ENCODE data around the gene RBBP8. TPM values are rescaled to one million over a fixed set of nuclear protein-coding genes. Genes with fewer than 3 reads are reported as not detected.
A peak's percentile ranks its signal among the peaks of the same experiment; 100 is the strongest.
"Not testable (repeated sequence)": the region's sequence is repeated elsewhere in the genome, so short reads cannot be mapped to it uniquely, and the experiment has no call there.

Gene RBBP8
- total RNA-seq (2014; rRNA removed; shearing (Covaris generic)) = 38.6 and 59.9 TPM in 2 replicates

DNA sequence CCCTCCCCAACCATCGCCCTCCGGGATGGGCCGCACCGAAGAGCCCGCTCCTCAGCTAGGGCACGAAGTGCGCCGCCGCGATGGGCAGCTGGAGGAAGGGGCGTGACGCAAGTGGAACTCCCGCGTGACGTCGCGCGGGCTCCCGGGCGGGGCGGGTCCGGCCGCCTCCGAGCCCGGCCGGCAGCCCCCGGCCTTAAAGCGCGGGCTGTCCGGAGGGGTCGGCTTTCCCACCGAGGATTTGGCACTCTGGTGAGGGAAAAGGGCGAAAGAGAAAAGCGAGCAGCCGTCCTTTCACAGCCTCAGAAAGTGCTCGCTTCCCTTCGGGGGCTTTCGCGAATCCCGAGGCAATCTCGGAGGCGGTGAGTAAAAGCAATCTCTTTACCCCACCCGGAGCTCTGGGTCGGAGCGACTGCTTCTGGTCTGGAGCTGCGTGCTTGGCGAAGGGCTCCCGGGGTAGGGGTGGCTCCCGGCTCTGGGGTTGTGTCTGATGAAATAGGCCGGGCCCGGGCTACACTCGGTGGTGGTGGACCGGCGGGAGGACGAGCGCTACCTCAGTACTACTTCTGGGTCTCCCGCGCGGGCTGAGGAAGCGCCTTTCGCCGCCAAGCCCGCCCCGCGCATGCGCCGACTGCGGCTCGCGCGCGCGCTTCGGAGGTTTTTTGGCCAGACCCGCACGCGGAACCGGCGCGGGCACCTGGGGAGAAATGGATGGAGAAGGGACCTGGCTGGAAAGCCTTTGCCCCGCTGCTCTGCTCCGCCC is at the start of gene RBBP8:
Gene RBBP8 (plus strand): TSS at position 123 of the 760 bp plus-strand sequence. CDS start 3,524 bp downstream, outside the sequence.
- DNase-seq (ENCODE audit: low spot score) = peak; percentile 66

DNA sequence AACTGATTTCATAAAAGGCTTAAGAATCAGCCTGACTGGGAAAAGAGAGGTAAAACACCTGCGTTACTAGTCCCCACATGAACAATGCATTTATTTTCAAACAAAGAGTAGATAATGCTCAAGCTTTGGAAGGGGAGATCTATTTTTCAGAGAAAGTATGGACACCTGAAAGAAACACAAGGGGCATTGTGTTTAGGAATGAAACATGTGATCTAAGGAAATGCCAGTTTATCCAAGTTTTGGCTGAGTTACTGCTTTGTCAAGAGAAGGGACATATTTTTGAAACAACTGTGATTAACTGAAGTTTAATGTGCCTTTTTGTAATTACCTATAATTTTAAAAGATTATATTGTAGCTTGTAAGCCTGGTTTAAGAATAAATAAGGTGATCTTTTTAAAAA is 49.3 kb upstream of the RBBP8 start:
- no peak for DNase-seq (ENCODE audit: low spot score)

DNA sequence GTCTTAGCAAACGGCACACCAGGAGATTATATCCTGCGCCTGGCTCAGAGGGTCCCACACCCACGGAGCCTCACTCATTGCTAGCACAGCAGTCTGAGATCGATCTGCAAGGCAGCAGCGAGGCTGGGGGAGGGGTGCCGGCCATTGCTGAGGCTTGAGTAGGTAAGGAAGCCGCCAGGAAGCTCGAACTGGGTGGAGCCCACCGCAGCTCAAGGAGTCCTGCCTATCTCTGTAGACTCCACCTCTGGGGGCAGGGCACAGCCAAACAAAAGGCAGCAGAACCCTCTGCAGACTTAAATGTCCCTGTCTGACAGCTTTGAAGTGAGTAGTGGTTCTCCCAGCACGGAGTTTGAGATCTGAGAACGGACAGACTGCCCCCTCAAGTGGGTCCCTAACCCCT is 47.4 kb upstream of the RBBP8 start:
- not testable (repeated sequence) for DNase-seq (ENCODE audit: low spot score)

DNA sequence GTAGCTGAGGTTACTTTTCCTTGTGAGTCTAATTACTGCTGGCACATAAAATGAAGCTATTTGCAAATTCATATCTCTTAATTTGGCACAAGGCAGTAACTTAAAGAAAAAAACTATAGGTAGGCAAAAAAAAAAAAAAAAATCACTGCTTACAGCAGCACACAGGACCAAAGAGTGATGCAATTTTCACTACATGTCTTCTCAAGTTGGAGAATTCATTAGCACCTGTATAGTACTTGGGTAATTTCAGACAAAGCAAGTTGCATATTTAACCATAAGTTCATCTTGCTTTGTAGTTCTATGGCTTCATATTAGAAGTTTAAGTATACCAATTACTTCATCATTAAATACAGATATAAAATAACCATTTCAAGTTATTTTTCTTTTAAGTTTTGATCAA is 33.7 kb upstream of the RBBP8 start:
- no peak for DNase-seq (ENCODE audit: low spot score)

DNA sequence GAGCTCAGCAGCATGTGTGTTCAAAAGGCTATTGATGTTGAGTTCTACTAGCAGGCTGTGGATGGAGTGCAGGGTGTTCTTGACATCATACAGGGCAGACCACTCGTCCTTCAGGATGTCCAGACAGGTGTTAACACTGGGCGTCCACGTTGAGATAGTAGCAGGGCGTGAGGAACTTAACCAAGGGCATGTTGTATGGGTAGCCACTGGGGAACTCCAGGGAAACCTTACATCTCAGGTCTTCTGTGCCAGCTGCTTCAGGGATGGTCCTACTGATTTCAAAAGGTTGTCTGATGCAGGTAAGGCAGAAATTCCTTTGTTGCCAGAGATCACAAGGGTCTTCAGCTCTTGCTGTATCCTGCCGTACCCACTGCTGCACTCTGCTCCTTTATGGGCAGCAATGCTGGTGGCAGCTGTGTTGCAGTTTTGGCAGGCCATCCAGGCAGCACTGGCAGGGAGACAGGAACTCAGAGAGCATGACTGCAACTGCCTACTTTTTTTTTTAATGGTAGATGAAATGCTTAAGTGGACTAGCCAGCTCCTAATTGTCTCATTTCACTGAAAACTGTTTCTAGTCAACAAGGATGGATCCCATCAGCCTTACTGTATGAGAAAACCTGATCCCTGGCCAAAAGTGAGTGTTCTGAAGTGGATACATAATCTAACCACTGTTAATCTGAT is 32.4 kb upstream of the RBBP8 start:
- no peak for DNase-seq (ENCODE audit: low spot score)

DNA sequence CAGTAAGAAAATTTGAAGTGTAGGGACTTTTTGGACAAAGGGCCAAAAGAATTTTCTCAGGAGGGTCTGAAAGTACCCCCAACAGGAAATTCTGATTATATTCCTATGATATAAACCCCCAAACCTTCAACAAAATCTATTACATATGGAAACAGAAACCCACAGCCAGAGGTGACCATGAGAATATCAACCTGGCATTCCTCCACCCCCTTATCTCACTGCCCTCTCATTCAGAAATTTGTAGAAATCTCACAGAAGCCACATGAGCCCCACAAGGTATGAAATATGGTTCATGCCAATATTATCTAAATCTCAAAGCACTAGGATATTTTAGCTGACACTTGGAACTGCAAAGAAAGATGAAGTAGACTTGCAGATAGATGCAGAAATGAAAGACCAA is 31.0 kb upstream of the RBBP8 start:
- no peak for DNase-seq (ENCODE audit: low spot score)

DNA sequence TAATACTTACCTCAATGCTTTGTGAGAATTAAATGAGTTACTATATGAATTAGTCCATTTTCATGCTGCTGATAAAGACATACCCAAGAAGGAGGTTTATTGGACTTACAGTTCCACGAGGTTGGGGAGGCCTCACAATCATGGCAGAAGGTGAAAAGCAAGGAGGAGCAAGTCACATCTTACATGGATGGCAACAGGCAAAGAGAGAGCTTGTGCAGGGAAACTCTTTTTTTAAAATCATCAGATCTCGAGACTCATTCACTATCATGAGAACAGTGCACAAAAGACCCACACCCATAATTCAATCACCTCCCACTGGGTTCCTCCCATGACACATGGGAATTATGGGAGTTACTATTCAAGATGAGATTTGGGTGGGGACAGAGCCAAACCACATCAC is 29.9 kb upstream of the RBBP8 start:
- not testable (repeated sequence) for DNase-seq (ENCODE audit: low spot score)

DNA sequence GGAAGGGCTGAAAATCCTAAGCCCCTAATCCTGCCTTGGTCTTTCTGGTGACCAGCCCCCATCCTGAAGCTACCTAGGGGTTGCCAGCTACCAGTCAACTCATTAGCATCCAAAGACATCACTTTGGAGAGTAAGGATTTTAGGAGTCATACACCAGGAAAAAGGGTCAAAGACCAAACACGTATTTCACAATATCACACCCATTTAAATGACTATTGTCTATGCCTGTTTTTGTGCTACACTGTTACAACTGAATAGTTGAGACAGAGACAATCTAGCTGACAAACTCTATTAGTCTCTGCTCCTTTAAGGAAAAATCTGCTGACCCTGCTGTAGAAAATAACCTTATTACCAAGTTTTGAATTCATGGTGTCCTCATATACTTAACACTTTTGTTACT is 21.0 kb upstream of the RBBP8 start:
- DNase-seq (ENCODE audit: low spot score) = no peak

DNA sequence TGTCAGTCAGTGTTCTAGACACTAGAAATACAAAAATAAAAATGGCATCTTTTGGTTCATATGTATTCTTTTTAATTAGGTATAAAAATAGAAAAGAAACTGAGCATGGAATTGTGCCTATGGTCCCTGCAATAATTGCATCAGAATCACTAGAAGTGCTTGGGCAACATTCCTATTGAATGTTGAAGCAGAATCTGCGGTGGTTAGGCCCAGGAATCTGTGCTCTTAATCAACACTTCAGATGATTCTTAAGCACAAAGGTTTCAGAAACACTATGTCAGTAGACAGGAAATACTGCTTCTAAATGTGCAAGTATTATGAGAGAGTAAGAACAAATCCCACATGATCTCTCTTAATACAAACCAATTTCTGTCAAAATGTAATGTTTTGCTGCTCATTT is 20.3 kb upstream of the RBBP8 start:
- no peak for DNase-seq (ENCODE audit: low spot score)

DNA sequence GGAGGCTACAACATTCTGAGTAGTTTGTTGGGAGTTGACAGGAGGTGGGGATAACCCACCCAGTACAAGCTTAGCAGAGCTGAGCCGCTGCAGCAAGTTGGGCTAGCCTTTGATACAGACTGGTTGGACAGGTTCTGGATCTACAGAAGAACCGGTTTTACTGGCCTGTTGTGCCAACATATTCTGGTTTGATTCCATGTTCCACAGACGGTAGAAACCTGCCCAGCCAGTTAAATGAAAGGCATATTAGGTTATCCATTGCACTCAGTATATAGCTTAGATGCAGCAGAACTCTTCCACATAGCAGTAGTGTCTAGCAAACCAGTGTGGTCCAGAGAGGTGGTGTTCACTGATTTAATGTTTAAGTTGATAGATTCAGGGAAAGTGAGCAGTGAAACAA is 19.3 kb upstream of the RBBP8 start:
- no peak for DNase-seq (ENCODE audit: low spot score)

DNA sequence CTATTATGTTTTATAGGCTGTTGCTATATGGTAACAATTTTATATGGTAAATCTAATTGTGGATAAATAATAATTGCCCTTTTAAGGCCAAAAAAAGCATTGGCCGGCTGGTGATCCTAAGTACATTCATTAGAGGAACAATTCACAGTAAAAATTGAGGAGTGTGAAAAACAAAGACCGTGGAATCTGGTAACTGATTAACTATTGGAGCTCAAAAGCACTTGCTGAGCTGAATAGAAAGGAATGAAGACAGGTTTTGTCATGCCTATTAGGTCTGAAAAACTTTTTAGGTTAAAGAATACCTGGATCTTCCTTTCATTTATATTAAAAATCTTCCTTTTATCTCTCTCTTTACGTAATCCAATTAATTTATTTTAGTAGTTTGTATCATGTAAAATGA is 18.5 kb upstream of the RBBP8 start:
- DNase-seq (ENCODE audit: low spot score) = no peak

DNA sequence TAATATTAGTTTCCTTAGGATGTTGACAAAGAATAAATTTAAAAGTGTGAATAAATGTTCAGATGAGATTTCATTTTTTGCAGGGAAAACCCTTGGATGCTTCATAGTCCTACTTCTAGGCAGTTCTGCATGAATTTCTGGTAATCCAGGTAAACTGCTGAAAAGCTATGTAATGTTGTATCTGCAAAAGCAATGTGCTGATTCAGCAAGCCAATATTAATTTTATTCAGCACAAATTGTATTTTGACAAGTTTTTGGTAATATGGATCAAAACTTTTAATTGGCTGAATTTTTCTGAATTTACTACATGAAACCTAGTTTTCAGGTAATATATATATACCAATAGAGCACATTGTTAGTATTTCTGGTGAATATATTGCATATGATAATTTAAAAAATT is 17.8 kb upstream of the RBBP8 start:
- DNase-seq (ENCODE audit: low spot score) = no peak

DNA sequence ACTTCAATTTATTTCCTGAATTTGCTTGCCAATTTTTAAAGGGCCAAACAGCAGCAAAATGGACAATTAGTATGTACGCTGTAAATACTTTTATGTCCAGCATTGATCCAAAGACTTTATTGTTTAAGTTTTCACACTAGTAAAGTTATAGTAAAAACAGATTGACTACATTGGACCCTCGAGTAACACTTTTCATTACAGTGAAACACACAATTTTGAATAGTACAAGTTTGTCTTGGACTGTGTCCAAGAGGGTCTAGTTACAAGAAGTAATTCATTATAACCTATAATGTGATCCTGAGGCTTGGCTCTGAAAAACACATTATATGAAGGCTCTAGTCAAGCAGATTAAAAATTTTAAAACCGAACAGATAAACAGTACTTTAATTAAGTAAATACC is 11.4 kb upstream of the RBBP8 start:
- no peak for DNase-seq (ENCODE audit: low spot score)

DNA sequence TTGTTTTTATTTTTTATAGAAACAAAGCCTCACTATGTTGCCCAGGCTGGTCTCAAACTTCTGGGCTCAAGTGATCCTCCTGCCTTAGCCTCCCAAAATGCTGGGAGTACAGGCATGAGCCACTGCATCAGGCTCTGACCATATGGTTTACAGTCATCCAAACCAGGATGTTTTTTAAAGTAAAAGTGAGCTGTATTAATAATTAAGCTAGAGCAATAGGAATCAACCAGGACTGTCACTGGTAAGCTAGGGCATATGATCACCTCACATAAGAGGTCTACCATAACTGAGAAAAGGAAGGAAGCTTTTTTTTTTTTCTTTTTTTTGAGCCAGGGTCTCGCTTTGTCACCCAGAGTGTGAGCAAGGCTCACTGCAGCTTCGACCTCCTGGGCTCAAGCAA is 8.5 kb upstream of the RBBP8 start:
- no peak for DNase-seq (ENCODE audit: low spot score)

DNA sequence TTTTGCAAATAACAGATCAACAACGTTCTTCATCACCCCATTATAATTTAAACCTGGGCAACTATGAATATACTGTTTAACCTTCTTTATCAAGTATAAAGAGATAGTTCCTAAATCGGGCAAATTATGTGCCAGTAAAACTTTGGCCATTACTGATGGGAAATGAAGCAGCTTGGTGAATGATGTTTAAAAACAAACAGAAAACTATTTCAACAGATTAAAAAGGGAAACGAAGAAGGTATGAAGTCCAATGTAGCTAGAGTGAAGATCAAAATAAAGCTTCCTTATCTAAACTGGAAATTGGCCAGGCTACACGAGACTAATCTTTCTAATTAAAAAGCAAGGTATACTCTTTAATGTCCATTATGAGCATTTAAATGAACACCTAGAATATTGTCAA is 6.7 kb upstream of the RBBP8 start:
- DNase-seq (ENCODE audit: low spot score) = no peak

DNA sequence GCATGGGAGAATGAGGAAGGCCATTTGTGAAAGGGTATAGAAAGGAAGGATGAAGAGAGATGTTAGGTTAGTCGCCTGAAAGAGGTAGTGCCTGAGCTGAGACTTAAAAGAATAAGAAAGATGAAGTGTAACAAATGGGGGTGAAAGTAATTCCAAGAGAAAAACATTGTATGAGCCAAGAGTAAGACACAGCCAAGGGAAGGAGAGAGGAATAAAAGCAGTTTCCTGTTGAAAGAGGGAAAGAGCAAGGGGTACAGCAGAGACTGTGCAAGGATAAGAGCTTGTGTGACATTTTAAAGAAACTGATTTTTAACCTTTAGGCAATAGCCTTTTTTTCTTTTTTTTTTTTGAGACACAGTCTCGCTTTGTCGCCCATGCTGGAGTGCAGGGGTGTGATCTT is 4.8 kb upstream of the RBBP8 start:
- no peak for DNase-seq (ENCODE audit: low spot score)

DNA sequence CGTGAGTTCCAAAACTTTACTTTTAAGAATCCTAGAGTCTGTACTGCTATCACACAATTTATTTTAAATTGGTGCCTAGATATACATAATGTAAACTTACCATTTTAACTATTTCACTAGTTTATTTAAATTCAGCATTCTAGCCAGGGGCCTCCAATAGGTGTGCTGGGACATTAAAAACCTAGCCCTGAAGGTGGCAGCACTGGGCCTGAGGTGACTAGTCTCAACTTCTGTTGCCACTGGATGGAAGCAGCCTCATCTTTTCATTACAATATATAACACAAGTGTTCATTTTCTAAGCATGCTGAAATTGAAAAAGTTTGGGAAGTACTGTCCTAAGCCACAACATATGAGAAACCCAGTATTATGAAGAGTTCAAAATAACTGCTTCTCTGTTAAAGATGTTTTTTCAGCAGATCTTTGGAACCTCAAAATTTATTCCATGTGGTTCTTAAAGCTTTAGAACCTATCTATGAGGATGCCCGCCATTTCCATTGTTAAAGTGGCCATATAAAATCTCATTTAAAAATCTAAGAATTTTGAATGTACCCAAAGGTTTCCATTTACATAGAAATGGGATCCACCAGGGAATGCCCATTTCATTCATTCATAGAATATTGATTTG is 2.9 kb upstream of the RBBP8 start:
- DNase-seq (ENCODE audit: low spot score) = peak; percentile 60

DNA sequence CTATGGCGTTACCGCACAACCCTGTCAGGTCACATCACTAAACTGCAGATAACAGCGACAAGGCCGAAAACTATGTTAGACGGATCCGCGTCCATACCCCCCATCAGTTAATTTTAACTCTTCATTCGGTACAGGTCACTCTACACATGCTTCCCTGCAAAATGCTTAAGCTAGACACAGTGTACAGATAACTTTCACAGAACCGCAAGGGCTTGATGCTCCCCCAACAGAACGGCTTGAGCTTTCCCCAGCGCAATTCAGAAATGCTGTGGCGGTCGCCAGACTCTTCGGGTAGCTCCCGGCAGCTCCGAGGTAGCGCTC is 283 bp upstream of the RBBP8 start:
- peak; percentile 6 for DNase-seq (ENCODE audit: low spot score)

DNA sequence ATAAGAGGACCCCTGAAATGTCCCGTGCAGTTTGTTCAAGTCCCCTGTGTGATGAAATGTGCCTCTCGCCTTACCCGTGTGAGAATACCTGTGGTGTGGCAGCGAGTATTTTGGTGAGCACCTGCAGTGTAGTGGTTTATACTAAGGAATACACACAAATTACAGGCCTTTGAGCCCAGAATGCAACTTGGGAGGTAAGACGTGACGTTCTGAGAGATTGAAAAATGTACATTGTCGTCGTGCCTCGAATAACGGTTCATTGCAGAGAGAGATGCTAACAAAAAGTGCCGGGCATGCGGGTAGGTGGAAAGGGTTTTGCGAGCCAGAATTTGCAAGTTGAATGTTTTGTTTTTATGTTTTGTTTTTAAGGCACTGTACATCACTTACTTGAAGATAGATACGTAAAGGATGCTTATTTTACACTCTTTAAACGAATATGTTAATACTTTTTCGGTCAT is 867 bp downstream of the RBBP8 start:
- no peak for DNase-seq (ENCODE audit: low spot score)

DNA sequence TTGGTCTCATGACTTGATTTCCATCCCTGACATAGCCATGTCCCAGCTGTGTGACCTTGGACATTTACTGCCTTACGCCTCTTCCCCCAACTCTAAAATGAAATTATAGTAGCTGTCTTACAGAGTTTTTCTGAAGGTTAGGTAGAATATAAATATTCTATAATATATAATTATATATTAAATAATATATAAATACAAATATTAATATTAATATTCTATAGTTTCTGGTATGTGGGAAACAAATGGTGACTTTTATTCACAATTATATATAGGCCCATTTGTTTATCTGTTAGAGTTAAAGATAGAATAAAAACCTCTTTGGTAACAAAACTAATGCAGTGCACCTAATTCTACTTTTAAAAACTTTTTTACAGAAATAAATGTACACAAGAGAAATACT is 1.7 kb downstream of the RBBP8 start:
- DNase-seq (ENCODE audit: low spot score) = no peak

DNA sequence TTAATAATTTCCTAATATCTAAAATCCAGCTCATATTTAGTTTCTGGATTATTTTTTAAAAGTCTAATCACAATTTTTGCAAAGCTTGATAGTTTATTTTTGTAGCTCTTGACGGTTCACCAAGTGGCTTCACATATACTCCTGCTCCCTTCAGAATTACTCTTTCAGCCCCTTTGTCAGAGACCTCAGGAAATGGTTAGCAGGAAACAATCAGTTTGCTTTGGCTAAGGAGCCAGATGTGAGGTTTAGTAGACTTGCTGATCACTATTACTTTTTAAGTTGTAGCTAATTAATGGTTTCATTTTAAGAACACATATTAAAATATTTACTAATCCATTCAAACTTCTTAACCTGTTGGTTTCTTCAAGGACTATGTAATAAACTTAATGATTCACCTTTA is 2.3 kb downstream of the RBBP8 start:
- no peak for DNase-seq (ENCODE audit: low spot score)

DNA sequence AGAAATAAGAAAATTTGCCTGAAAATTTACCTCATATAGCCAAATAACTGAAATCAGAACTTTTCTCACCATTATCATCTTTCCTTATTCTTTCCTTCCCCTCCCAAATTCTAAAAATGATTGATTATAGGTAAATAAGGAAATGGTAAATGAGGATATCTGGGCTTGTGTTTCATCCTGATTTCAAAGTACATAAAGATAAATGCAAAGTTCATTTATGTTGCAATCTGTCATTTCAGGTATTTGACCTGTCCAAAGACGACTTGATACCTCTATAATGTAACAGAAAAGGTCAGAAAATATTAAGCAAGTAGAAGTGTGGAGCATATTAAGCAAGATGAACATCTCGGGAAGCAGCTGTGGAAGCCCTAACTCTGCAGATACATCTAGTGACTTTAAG is 3.4 kb downstream of the RBBP8 start:
- DNase-seq (ENCODE audit: low spot score) = no peak

DNA sequence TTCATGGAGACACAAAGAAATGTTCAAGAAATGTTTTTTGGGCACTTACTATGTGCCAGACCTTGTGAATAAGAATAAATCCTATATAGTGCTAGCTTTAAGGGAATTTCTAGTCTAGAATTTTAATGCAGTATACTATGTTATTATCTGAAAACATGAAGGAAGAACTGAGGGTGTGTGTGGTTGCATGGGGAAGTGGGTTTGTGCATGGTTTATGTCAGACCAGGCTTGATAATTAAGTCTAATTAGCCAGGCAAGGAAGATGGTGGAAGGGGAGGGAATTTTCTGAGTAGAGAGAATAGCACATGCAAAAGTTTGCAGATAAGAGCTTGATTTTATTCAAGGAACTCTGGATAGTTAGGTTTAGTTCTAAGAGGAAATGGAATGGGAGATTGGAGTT is 6.5 kb downstream of the RBBP8 start:
- DNase-seq (ENCODE audit: low spot score) = no peak
